ENCODE results near the gene SEMA3C.

SEMA3C gene

DNA sequence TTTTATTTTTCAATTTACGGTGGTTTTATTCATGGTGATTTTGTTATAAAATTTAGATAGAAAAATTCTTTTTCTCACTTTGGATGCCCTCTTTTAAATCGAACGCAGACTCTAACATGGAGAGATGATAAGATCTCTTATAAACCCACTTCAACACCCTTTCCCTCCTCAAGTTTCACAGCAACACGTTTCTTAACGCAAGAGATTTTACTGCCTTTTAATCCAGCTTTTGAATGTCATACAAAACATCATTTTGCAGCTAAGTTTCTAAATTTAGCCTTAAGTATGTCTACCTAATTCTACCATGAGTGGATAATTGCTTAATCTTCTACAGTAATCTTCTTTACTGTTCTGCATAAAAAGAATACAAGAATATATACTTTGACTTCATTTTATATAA is 70.0 kb downstream of the SEMA3C start:
- no peak for DNase-seq (ENCODE audit: low read depth)

DNA sequence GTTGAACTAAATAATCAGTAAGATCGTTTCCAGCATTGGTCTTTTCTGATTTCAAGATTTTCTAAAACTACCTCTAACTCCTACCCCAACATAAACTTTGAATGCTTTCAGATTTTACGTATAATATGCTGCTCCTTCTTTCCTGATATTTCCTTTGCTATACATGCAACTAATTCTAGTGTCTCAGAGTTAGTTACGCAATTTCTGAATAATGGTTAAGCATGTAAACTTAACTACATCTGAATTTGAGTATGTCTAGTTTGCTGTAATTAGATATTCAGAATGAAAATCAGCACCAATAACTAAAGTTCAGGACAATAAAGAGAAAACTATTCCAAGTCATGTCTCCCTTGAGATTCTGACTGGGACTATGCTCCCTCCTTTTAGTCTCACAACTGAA is 71.0 kb downstream of the SEMA3C start:
- no peak for DNase-seq (ENCODE audit: low read depth)

DNA sequence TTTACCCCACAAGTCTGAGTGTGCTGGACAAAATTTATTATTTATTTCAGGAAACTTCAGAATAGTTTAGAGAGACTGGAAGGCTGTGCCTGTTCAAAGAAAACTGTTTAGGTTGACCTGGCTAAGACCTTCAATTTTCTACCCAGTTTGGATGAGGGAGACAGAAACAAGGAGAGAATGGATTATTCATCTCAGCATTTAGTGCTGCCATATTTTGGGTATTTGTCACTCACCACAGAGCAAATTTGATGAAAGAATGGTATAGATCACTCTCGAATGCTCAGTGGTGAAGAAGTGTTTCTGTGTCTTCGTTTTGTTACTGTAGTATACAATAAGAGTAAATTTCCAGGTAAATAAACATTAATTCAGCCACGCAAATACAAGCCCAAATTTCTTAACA is 71.8 kb downstream of the SEMA3C start:
- no peak for DNase-seq (ENCODE audit: low read depth)

DNA sequence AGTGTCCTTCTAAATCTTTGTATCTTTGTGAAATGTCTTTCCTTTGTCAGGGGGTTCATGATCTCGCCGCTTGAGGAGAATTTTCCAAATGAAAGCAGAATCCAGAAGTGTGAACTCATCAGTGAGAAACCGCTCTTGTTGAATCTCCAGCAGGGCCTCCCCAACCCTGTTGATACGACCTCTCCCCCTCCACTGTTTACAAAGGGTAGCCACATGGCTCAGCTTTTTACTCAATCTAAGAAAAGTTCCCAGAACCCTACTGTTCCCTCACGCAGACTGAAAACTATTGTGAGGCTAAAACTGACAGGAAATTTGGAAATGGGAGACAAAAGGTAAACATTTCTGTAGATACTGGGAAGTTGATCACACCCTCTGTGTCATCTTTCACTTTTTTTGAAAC is 73.9 kb downstream of the SEMA3C start:
- DNase-seq (ENCODE audit: low read depth), result no peak

DNA sequence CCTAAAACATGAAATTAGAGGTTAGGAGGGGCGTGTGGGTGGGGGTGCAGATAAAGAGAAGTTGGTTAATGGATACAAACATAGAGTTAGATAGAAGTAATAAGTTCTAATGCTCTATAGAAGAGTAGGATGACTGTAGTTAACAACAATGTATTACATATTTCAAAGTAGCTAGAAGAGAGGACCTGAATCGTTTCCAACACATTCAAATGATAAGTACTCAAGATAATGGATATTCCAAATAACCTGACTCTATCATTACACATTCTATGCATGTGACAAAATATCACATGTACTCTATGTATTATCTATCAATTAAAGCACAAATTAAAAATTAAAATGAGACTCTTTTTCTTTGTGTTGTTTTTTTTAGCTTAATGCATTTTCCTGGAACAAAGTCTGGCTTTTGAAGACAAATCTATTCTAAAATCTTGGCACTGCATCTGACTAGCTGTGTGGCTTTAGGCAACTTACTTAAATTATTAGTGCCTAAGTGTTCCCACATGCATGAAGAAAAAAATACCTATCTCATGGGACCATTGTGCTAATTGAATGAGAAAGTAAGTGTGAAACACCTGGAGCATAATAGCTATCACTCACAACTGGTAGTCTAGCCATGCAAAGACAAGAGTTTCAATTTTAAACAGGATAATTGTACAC is 75.7 kb downstream of the SEMA3C start:
- no peak for DNase-seq (ENCODE audit: low read depth)

DNA sequence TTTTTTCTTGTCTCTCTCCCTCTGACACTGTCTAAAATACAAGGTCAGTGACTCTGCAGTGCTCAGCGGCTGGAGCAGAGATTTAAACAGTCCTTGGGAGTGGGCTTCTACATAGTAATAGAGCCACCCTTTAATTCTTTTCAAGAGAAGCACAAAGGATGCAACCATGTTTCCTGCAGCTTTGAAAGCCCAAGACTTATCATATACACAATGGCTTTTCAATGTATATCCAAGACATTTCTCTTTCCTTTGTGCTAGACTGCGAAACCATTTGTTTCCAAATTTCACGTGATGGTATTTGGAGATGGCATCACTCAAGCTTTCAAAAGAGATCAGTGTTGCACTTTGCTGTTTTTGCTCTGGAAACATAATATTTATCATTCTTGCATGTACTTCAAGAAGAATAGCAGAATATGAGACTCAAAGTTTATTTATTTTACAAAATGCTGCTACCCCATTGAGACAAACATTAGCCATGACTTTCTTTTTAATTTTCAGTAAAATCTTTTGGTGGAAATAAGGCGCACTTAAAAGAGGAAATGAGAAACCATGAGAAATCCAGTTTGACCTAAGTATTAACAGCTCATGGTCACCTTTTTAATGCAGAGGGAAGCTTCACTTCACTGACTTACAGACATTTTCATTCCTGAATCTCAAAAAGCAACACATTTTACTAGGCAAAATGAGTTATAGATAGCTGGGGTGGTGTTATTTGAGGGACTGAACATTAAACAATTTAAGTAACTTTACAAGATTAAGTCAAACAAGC is 76.6 kb downstream of the SEMA3C start:
- no peak for DNase-seq (ENCODE audit: low read depth)

DNA sequence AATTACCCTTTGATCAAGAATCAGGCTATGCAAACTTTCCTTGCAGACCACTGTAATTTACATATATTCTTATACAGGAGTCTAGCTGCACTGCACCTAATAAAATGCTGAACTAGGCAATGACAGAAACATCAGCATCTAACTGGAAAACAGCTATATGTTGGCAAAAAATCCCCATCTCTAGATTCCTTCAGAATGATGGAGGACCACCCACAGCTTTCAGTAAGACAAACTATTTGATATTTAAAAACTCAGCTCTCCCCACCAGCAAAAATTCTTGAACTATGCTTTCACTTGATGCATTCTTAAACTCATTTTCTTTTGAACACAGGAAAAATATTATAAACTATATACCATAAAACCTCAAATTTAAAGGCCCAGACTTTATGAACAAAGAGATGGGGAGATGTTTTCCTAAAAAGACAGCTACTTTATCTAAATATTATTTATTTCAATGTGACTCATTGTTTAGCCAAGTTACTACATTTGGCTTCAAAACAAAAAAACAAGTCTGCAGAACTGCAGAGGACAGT is 77.4 kb downstream of the SEMA3C start:
- DNase-seq (ENCODE audit: low read depth), result no peak

DNA sequence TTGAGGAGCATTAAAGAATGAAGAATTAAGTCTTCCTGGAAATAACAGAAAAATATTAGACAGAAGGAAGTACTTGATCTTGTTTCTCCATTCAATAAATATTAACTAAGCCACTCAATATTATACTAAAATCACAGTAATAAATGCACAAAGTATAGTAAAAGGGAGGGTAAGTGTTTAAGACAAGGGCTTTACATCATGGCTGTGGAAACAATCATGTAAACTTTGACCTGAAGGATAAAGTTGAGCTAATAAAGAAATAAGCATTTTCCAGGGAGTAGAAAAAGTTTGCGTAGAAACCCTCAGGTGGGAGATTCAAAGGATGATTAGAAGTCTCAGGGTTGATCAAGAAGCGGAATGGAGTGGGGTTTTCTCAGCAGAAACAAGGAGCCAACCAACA is 78.2 kb downstream of the SEMA3C start:
- DNase-seq (ENCODE audit: low read depth), result no peak

DNA sequence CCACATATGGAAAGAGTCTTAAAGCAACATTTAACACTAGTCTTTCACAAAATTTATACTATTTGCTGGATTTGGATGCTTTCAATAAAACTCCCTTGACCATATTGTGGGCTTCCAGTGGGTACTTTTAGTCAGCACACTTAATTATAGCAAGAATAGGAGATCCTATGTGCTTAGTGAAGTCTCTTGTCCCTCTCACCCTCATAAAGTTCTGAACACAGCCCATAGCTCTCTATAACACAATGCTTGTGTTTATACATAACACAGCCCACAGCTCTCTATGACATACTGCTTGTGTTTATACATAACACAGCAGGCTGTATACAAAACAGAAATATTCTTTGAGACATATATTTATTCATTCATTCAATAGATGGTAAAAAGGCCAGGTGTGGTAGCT is 79.0 kb downstream of the SEMA3C start:
- DNase-seq (ENCODE audit: low read depth), result no peak

DNA sequence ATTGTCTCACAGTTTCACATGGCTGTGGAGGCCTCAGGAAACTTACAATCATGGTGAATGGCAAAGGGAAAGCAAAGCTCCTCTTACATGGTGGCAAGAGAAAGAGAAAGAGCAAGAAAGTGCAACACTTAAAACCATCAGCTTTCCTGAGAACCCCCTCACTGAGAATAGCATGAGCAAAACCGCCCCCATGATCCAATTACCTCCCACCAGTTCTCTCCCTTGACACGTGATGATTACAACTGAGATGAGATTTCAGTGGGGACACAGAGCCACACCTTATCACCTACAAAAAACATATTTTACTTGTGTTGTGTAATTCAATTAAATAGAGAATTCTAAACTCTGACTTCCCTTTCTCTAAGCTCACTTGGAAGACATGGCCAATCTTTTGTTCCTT is 80.2 kb downstream of the SEMA3C start:
- DNase-seq (ENCODE audit: low read depth), result no peak

DNA sequence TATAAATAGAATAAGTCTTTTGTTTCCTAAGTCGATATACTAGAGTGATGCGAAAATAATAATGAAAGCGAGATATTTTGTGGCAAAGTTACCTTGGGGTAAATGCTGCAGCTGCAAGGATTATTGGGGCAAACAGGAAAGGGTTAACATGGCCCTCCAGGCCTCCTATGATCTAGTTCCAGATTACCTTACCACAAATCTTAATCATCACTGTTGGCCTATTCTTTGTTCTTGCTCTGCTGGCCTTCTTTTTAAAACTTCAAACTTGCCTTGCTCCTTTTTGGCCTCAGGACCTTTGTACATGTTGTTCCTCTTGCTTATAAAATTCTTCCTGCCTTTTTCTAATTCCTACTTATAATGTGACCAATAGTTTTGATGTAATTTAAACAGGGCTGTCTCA is 81.5 kb downstream of the SEMA3C start:
- no peak for DNase-seq (ENCODE audit: low read depth)

DNA sequence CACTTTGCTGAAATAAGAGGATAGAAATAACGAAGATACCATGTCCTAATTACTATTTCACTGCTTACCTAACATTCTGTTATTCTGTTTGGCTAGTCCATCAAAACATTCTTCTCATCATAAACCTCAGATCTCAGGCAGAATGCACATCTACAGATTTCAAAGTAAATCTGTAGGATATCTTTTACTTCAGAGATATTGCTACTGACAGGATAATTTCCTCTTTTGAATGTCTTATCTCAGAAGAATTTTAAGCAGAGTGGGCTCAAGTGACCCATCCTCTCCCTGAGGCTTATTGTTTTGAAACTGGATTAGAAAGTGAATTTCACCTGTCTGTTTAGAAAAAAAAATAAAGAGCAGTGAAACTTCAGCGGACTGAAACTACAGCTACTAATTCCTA is 83.6 kb downstream of the SEMA3C start:
- no peak for DNase-seq (ENCODE audit: low read depth)

DNA sequence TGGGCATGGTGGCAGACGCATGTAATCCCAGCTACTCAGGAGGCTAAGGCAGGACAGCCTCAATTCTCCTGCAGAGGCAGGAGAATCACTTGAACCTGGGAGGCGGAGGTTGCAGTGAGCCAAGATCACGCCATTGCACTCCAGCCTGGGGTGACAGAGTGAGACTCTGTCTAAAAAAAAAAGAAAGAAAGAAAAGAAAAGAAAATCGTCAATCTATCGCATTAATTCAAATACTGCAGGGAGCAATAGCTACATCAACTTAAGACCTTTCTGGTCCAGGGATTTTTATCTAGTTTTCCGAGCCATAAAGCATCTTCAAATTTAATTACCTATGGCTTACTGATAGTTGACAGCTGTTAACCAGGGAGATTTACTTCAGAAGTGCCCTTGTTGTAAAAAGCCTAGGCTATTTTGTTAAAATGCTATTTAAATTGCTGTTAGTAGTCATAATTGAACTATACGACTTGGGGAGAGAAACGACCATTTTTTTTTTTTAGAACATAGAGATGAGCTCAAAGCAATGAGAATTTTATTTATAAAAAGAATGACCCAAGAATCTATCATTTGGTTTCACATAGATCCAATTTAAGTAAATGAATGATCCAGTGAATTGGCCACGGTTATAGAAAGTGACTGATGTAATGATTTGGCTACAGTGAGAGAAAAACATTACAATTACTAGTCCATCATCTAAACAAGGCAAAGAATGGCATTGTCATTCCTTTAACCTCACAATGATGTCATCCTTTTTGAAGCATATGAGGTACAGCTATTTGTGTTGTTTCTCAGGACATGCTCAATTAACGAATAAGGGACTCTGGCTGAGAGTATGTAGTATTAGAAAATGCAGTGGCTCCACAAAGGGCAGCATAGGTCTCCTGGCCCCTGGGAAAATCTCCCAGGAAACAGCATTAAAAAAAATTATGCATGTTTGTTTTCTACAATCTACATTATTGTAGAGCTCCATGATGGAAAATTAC is 85.3 kb downstream of the SEMA3C start:
- DNase-seq (ENCODE audit: low read depth), result no peak

DNA sequence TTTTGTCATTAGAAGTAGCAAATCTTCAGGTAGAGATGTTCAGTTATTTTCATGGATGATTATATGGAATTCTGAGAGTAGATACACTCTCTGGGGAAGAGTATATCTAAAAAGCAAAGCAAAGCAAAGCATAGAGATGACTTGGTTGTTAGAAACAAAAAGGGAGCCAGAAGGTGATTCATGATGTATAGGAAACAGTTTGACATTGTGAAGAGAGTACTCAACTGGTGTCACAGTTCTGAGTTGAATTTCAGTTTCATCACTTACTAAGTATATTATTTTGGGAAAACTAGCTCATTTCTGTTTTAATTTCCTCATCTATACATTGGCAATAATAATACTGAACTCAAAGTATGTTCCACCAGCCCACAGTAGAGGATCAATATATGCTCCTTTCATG is 86.8 kb downstream of the SEMA3C start:
- DNase-seq (ENCODE audit: low read depth), result no peak

DNA sequence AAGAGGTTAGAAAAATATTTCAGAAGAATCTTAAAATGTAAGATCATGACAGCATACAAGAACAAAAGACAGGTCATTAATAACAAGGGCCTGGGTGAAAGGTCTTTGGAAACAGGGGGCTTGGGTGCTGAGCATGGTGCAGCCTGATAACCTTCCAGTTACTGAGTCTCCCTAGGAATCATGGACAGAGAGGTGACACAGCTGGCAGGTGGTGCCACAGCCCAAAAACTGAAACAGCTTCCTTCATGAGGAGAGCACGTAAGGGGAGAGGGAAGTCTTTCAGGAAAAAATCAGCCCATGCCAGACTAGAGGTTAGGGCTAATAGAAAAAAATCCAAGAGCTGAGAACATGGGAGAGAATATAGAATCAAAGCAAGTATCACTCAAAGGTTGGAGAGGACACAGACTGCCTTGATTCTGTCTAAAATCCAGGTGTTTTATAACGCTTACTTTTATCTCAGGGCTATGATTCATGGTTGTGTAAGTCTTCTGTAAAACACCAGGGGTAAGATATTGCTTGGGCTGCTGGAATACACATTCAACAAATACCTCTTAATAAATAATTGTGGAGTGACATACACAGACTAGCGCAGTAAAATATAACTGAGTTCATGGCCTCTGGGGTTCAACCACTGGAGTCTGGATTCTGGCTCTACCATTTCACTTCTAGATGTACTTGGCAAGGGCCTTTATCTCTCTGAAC is 88.1 kb downstream of the SEMA3C start:
- no peak for DNase-seq (ENCODE audit: low read depth)

DNA sequence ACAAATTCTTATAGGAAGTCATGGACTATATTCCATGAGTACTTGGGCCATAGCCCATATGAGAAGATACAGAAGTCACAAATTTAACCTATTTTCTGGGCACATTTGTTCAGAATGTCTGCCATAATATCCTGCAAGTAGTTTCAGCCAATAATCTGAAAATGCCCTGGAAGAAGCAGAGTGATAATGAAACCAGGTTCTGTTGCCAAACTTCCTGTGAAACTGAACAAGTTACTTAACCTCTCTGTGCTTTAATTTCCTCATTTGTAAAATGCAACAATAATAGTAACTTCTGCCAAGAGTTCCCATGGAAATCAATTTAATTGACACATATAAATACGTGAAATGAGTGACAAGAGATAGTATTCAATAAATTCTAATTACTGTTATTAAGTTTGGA is 88.8 kb downstream of the SEMA3C start:
- no peak for DNase-seq (ENCODE audit: low read depth)

DNA sequence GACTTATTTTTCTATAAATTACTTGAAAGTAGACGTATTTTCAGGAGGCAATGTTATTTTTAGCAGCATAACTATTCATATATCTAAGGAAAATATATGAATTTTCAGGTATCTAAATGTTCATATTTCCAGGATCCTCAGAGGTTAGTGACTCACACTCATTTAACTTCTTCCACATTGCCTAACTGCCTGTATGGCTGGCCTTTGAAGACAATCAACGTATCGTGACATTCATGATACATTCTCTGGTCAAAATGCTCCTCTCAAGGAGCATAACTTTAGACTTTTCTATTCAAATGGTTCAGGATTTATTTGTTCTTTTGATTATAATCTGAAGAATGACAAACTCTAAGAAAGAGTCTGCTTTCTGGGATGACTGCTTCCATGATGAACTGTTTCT is 89.3 kb downstream of the SEMA3C start:
- DNase-seq (ENCODE audit: low read depth), result no peak

DNA sequence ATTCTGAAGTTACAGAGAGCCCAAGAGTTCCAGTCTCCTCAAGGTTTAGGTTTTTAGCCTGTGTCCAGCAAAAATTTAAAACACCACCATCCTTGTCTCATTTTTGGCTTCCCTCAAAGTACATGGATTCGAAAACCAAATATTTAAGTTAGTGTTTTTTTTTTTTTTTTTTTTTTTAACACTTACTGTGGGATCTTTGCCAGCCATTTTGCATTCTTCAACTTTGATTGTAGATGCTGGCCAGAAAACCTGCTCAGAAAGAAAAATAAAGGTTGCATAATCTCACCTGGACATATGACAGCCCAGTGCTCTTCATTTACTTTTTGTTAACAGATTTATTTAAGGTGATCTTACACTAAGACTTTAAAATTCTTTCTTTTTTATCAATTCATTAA is 91.6 kb downstream of the SEMA3C start:
- DNase-seq (ENCODE audit: low read depth), result no peak

DNA sequence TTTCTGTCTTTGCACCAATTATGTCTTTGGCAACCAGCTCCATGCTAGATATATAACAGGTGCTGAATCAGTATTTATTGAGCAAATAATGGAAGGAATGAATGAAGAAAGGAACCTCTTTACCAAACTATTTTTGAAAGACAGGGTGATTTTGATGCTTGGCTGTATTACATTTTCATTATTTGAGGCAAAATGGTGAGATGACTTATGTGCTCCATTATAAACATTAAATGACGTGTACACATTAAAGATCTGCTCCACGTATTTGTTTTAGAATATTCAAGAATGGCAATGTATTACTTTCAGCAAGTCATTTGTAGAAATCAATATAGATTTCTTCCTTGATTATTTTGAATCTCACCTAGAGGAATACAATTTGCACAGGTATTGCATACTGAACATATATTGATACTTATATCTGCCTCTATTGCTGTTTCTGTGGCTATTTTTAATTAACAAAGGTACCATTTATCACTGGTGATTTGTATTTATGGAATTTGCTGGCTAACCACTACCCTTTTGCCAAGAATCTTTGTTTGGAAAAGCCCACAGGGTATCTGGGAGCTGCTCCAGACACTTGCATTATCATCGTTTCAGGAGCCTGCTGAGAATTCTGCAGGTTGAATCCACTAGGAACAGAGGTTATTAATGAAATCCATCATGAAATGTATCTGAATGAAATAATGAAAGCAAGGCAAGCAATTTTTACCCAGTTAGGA is 92.2 kb downstream of the SEMA3C start:
- no peak for DNase-seq (ENCODE audit: low read depth)

DNA sequence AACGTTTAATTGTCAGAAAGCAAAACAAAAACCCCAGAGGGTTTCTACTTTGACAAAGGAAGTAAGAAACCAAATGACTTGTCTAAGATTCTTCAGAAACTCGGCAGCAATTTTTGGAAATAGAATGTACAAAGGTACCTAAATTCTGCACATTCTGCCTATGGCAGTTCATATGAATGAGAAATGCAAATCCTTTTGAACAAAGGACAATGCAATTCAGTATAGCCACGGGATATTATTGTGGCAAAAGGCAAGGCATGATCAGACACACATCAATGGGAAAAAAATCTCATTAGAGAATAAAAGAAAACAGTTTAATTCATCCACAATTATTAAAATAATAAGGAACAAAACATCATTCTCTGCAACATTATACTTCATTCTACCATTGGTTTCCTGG is 93.4 kb downstream of the SEMA3C start:
- no peak for DNase-seq (ENCODE audit: low read depth)

DNA sequence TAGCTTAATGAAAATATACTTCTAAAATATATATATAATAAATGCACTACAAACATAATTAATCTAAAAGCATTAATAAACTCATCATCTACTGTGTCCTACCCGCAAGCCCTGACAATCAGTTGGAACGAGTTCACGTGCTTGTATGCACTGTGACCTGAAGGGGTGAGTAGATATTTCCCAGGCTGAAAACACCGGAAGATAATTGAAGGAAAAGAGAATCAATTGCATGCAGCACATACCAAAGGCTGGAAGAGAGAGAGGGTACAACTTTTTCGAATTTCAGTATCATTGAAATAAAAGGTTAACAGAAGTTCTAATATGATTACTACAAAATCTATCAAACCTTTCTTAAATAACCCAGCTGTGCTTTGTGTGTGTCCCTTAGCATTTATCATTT is 94.6 kb downstream of the SEMA3C start:
- DNase-seq (ENCODE audit: low read depth), result no peak

All from fibroblast of the conjunctiva (primary cell).